K562 (cell line): ENCODE results near the gene TRIO. TPM values are rescaled to one million over a fixed set of nuclear protein-coding genes. Genes with fewer than 3 reads are reported as not detected.

Experiments used
- ATAC-seq: fragments of 200-7000 bp; cut with Tn5 transposase; 3 replicates; pipeline ENCODE4 v1.9.1; 2020; ENCODE audit warnings: moderate library complexity
- BruUV-seq: library from RNA; stranded (reverse); fragments of 400-500 nt; replicated peaks from 2 replicates; lab custom pipeline; 2021; lab: Mats Ljungman, UMichigan
- CTCF ChIA-PET: fragments of 300-600 bp; formaldehyde crosslinking; extraction: SDS; loops from one replicate; lab custom pipeline; 2021; ENCODE audit warnings: low intra/inter-chr PET ratio; lab: Yijun Ruan, JAX
- POLR2A ChIA-PET: fragments of 300-600, 350-650 bp; sonication (Branson Sonifier 250); formaldehyde crosslinking; extraction: SDS; loops from one replicate; lab custom pipeline; 2021; ENCODE audit warnings: antibody characterized with exemption, inconsistent platforms; lab: Yijun Ruan, JAX
- DNase-seq, 4 experiments: peaks; one replicate each; pipeline versions ENCODE4 v3.0.0 to v3.0.0-alpha.2; 2011 to 2018; ENCODE audit warnings: low spot score in 3 of 4, mixed read lengths in 3 of 4; ENCODE audit errors: extremely low read depth in 1 of 4
- FAIRE-seq: peaks from 2 replicates; lab custom pipeline; 2011; peaks lifted over from hg19 to GRCh38; lab: Jason Lieb, UNC
- H2AFZ ChIP-seq: 2 replicates; pipeline ENCODE4 v1.6.0; 2011; ENCODE audit warnings: low read depth, low read length, control low read depth, inconsistent platforms
- H3K27ac ChIP-seq: fragments of 200-600 bp; 3 replicates; pipeline ENCODE4 v1.8.0; 2011; ENCODE audit warnings: low read depth, mild to moderate bottlenecking, control low read depth, inconsistent platforms, low read length, moderate library complexity, mixed read lengths; ENCODE audit errors: extremely low read depth
- H3K27me3 ChIP-seq, 2 experiments: fragments of 300-600 bp in 1 of 2; 2 replicates in 1 of 2; 3 replicates in 1 of 2; pipeline versions ENCODE4 v1.6.0 to v1.8.0; 2011; ENCODE audit warnings: inconsistent platforms in 2 of 2, low read length in 2 of 2, mild to moderate bottlenecking in 1 of 2, mixed read lengths in 1 of 2, moderate library complexity in 1 of 2; ENCODE audit not compliant: control insufficient read depth in 2 of 2, insufficient read depth in 2 of 2
- H3K36me3 ChIP-seq: fragments of 300-600 bp; 3 replicates; pipeline ENCODE4 v1.8.0; 2011; ENCODE audit warnings: mild to moderate bottlenecking, low read length, inconsistent platforms; ENCODE audit not compliant: control insufficient read depth, insufficient read depth
- H3K4me1 ChIP-seq, 2 experiments: fragments of 200-600 bp in 1 of 2; replicated peaks in 1 of 2; 2 replicates in 1 of 2; 3 replicates in 1 of 2; pipeline versions ENCODE4 v1.5.1 to v1.8.0; 2011; ENCODE audit warnings: inconsistent platforms in 2 of 2, low read length in 2 of 2, mild to moderate bottlenecking in 1 of 2, mixed read lengths in 1 of 2, moderate library complexity in 1 of 2; ENCODE audit not compliant: control insufficient read depth in 2 of 2, insufficient read depth in 2 of 2
- H3K4me2 ChIP-seq: 2 replicates; pipeline ENCODE4 v1.6.1; 2011; ENCODE audit warnings: low read length, control low read depth, inconsistent platforms, mixed read lengths; ENCODE audit not compliant: insufficient read depth
- H3K4me3 ChIP-seq: fragments of 200-600 bp; sonication (generic), shearing (Covaris generic); 2 replicates; pipeline ENCODE4 v1.5.1; 2016; ENCODE audit warnings: control low read depth, inconsistent platforms
- H3K79me2 ChIP-seq: fragments of 200-600 bp; 3 replicates; pipeline ENCODE4 v1.8.0; 2011; ENCODE audit warnings: low read length, inconsistent platforms; ENCODE audit not compliant: control insufficient read depth, insufficient read depth
- H3K9ac ChIP-seq, 2 experiments: 2 replicates each; pipeline versions ENCODE4 v1.6.0 to v1.6.1; 2011; ENCODE audit warnings: low read depth in 2 of 2, low read length in 2 of 2, control low read depth in 1 of 2, inconsistent platforms in 1 of 2, mild to moderate bottlenecking in 1 of 2, mixed read lengths in 1 of 2; ENCODE audit not compliant: insufficient read depth in 1 of 2
- H3K9me1 ChIP-seq: one replicate; pipeline ENCODE4 v1.6.0; 2011; ENCODE audit warnings: inconsistent platforms, mild to moderate bottlenecking, low read length, moderate library complexity; ENCODE audit not compliant: control insufficient read depth, insufficient read depth
- H3K9me3 ChIP-seq: replicated peaks from 2 replicates; pipeline ENCODE4 v1.5.1; 2011; ENCODE audit warnings: low read depth, low read length, inconsistent platforms; ENCODE audit not compliant: control insufficient read depth, insufficient read depth
- H4K20me1 ChIP-seq: replicated peaks from 2 replicates; pipeline ENCODE4 v1.6.1; 2011; ENCODE audit warnings: low read length, inconsistent platforms, mixed read lengths; ENCODE audit not compliant: control insufficient read depth, insufficient read depth
- ELK3 ChIP-seq: fragments of 450-650 bp; formaldehyde crosslinking; IDR thresholded peaks from 2 replicates; pipeline ENCODE4 v1.4.0; 2020; ENCODE audit warnings: mild to moderate bottlenecking
- FOXP1 ChIP-seq: sonication (generic); formaldehyde crosslinking; IDR thresholded peaks from 2 replicates; pipeline ENCODE4 v1.8.0; 2022; ENCODE audit warnings: mild to moderate bottlenecking, missing genetic modification reagents
- GATAD2B ChIP-seq: fragments of 450-650 bp; IDR thresholded peaks from 2 replicates; pipeline ENCODE4 v1.6.1; 2017; ENCODE audit warnings: mild to moderate bottlenecking, borderline replicate concordance
- GTF2A2 ChIP-seq: IDR thresholded peaks from 2 replicates; pipeline ENCODE4 v1.6.1; 2016; ENCODE audit warnings: mild to moderate bottlenecking, missing genetic modification characterization, missing compliant biosample characterization
- MTF1 ChIP-seq: fragments of 250-450 bp; sonication (Bioruptor Pico); IDR thresholded peaks from 2 replicates; pipeline ENCODE4 v1.9.0; 2021; ENCODE audit warnings: moderate library complexity, mild to moderate bottlenecking, inconsistent platforms, borderline replicate concordance
- NBN ChIP-seq: fragments of 450-650 bp; IDR thresholded peaks from 2 replicates; pipeline ENCODE4 v1.6.1; 2016; ENCODE audit warnings: low read depth, mild to moderate bottlenecking
- NFYB ChIP-seq: IDR thresholded peaks from 2 replicates; pipeline ENCODE4 v1.6.1; 2011; ENCODE audit warnings: mild to moderate bottlenecking, moderate library complexity; ENCODE audit not compliant: insufficient read length; ENCODE audit errors: extremely low read depth
- PHF8 ChIP-seq: fragments of 200-600 bp; sonication (generic); IDR thresholded peaks from 2 replicates; pipeline ENCODE4 v1.6.1; 2012; ENCODE audit warnings: mixed run types, mild to moderate bottlenecking, inconsistent platforms, low read length, moderate library complexity, borderline replicate concordance
- TGIF2 ChIP-seq: sonication (generic); formaldehyde crosslinking; IDR thresholded peaks from 2 replicates; pipeline ENCODE4 v1.8.1; 2022; ENCODE audit warnings: mild to moderate bottlenecking, missing genetic modification reagents, moderate library complexity
- ZNF224 ChIP-seq: sonication (generic); formaldehyde crosslinking; IDR thresholded peaks from 2 replicates; pipeline ENCODE4 v1.8.0; 2022; ENCODE audit warnings: mild to moderate bottlenecking, missing genetic modification reagents
- ZNF512 ChIP-seq: IDR thresholded peaks from 2 replicates; pipeline ENCODE4 v1.6.1; 2016; ENCODE audit warnings: missing genetic modification characterization, missing compliant biosample characterization
- ZNF75A ChIP-seq: fragments of 450-650 bp; formaldehyde crosslinking; IDR thresholded peaks from 2 replicates; pipeline ENCODE4 v1.4.0; 2020; ENCODE audit warnings: mild to moderate bottlenecking
- ZNF764 ChIP-seq: fragments of 250-450 bp; sonication (Bioruptor Pico); IDR thresholded peaks from 2 replicates; pipeline ENCODE4 v1.4.0; 2020; ENCODE audit warnings: low read depth, mild to moderate bottlenecking, moderate library complexity
- WGBS: fragments of 100-300 bp; shearing (Covaris generic); methylation state at CpG from one replicate; pipeline ENCODE4 v1.1.6; 2016; ENCODE audit warnings: low coverage, mixed read lengths; ENCODE audit not compliant: insufficient coverage; ENCODE audit errors: missing lambda C conversion rate; 5-methylcytosine and 5-hydroxymethylcytosine counted together
- in situ Hi-C: fragments of 300-500 bp; cut with MboI; formaldehyde crosslinking; loops from 4 replicates; pipeline ENCODE4 v1.15.0; 2018; ENCODE audit warnings: inconsistent platforms, mixed read lengths
- intact Hi-C: fragments of 100-400 bp; cut with micrococcal nuclease; formaldehyde crosslinking; loops from 2 replicates; pipeline ENCODE4 v1.14.2; 2022
- polyA plus RNA-seq, 8 experiments: library from polyadenylated mRNA; depleted of rRNA in 4 of 8; stranded (reverse) in 5 of 8; unstranded in 3 of 8; fragments of >200 nt; fragmentation: Nextera tagmentation in 2 of 8; fragmentation: Illumina TruSeq in 1 of 8; extraction: Ambion mirVana in 2 of 8; extraction: Trizol in 1 of 8; gene quantifications; 2 replicates each; pipeline versions ENCODE4 v1.2.1 to v1.2.3, GENCODE V29; 2011 to 2014; ENCODE audit warnings: inconsistent platforms in 1 of 8, missing spikeins in 1 of 8
- total RNA-seq, 7 experiments: library from RNA; depleted of rRNA in 6 of 7; stranded (reverse); fragments of >200 nt in 6 of 7; fragmentation: Illumina TruSeq in 2 of 7; extraction: Trizol in 2 of 7; gene quantifications; 2 replicates each; pipeline versions ENCODE4 v1.2.1 to v1.2.3, GENCODE V29; 2011 to 2021; ENCODE audit warnings: low replicate concordance in 1 of 7
- TF ChIP-seq, protein P1 (sequence below): fragments of 450-650 bp; formaldehyde crosslinking; IDR thresholded peaks from 2 replicates; pipeline ENCODE4 v1.4.0; 2020; ENCODE audit warnings: mild to moderate bottlenecking, moderate library complexity
- TF ChIP-seq, protein P2 (sequence below): fragments of 450-650 bp; formaldehyde crosslinking; conservative IDR thresholded peaks from 2 replicates; pipeline ENCODE4 v1.4.0; 2022; ENCODE audit warnings: mild to moderate bottlenecking, missing genetic modification characterization

The TRIO gene
- total and polyA plus RNA-seq, 9 of the 15 experiments (the other 6 are each of a cell fraction or from before 2014, with no cell fraction given), result 0.24 to 5.0 (median 1.1) TPM

- no peak overlapping the region for H3K4me2 ChIP-seq
- ChIA-PET POLR2A (no interaction called here), CTCF (no interaction called here)
- H3K4me1 ChIP-seq, result no peaks in the 10 kb centered on the region
- 18% methylated on average over 6 of the region's 6 CpGs for WGBS
- intact Hi-C loops (no loop called here), in situ Hi-C loops (no loop called here)
- no peaks in the 10 kb centered on the region for H4K20me1 ChIP-seq
- no peak overlapping the region for H3K27ac ChIP-seq
- no peaks in the 10 kb centered on the region for H3K9me3 ChIP-seq
- no peak for ATAC-seq
- DNase-seq, result no peak
- no peak for TF ChIP-seq PHF8
- TF ChIP-seq GATAD2B, result no peak
- TF ChIP-seq FOXP1 (CRISPR knock-in tag), result no peak
- TF ChIP-seq ELK3 (CRISPR knock-in tag), result no peak
- no peak for TF ChIP-seq NBN
- TF ChIP-seq MTF1 (CRISPR knock-in tag), result no peak
- no peak for TF ChIP-seq GTF2A2 (tag)
- TF ChIP-seq ZNF224 (CRISPR knock-in tag), result no peak
- TF ChIP-seq, protein P1, sequence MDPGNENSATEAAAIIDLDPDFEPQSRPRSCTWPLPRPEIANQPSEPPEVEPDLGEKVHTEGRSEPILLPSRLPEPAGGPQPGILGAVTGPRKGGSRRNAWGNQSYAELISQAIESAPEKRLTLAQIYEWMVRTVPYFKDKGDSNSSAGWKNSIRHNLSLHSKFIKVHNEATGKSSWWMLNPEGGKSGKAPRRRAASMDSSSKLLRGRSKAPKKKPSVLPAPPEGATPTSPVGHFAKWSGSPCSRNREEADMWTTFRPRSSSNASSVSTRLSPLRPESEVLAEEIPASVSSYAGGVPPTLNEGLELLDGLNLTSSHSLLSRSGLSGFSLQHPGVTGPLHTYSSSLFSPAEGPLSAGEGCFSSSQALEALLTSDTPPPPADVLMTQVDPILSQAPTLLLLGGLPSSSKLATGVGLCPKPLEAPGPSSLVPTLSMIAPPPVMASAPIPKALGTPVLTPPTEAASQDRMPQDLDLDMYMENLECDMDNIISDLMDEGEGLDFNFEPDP (CRISPR knock-in tag), result no peak
- TF ChIP-seq ZNF764 (CRISPR knock-in tag), result no peak
- TF ChIP-seq NFYB, result no peak
- no peak for TF ChIP-seq ZNF512 (tag)
- no peak for TF ChIP-seq ZNF75A (CRISPR knock-in tag)
- TF ChIP-seq, protein P2, sequence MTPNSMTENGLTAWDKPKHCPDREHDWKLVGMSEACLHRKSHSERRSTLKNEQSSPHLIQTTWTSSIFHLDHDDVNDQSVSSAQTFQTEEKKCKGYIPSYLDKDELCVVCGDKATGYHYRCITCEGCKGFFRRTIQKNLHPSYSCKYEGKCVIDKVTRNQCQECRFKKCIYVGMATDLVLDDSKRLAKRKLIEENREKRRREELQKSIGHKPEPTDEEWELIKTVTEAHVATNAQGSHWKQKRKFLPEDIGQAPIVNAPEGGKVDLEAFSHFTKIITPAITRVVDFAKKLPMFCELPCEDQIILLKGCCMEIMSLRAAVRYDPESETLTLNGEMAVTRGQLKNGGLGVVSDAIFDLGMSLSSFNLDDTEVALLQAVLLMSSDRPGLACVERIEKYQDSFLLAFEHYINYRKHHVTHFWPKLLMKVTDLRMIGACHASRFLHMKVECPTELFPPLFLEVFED (CRISPR knock-in tag), result no peak
- no peak for TF ChIP-seq TGIF2 (CRISPR knock-in tag)
- H3K36me3 ChIP-seq, result no peaks in the 10 kb centered on the region
- peaks cover 27 to 33% of the 10 kb centered on the region in 2 experiments for H3K27me3 ChIP-seq
- no TSS peak for BruUV-seq
- H3K79me2 ChIP-seq, result no peaks in the 10 kb centered on the region
- FAIRE-seq, result no peak
- H2AFZ ChIP-seq, result no peak overlapping the region
- H3K9me1 ChIP-seq, result no peaks in the 10 kb centered on the region
- no peak overlapping the region for H3K9ac ChIP-seq
- no peak overlapping the region for H3K4me3 ChIP-seq
Measured at GRCh38 chr5:14242447-14242846, 99.3 kb downstream of the TRIO start.
